ENCODE data around the gene ADAMTS12.

Gene ADAMTS12

GRCh38 chr5:33684496-33685159 is 207.2 kb downstream of the ADAMTS12 start:
- no peak for TF ChIP-seq ZFP3 (CRISPR knock-in tag; IDR thresholded peaks at IDR 0.05)
- TF ChIP-seq RARB (CRISPR knock-in tag; IDR thresholded peaks at IDR 0.05): no peak
- no peak for TF ChIP-seq TCF4 (CRISPR knock-in tag; IDR thresholded peaks at IDR 0.05; ENCODE audit: borderline replicate concordance)
- no peak for TF ChIP-seq ZFP30 (CRISPR knock-in tag; IDR thresholded peaks at IDR 0.05)
- no peak for TF ChIP-seq ZNF8 (CRISPR knock-in tag; IDR thresholded peaks at IDR 0.05)
- no peak for TF ChIP-seq CREB5 (CRISPR knock-in tag; IDR thresholded peaks at IDR 0.05; ENCODE audit: low read depth)
- no peak for TF ChIP-seq TOX (CRISPR knock-in tag; IDR thresholded peaks at IDR 0.05; ENCODE audit: borderline replicate concordance)
- TF ChIP-seq ZC3H10 (CRISPR knock-in tag; IDR thresholded peaks at IDR 0.05): no peak
- TF ChIP-seq OSR1 (CRISPR knock-in tag; IDR thresholded peaks at IDR 0.05): no peak
- TF ChIP-seq ISL1 (CRISPR knock-in tag; IDR thresholded peaks at IDR 0.05): no peak
- ATAC-seq: no peak

DNA sequence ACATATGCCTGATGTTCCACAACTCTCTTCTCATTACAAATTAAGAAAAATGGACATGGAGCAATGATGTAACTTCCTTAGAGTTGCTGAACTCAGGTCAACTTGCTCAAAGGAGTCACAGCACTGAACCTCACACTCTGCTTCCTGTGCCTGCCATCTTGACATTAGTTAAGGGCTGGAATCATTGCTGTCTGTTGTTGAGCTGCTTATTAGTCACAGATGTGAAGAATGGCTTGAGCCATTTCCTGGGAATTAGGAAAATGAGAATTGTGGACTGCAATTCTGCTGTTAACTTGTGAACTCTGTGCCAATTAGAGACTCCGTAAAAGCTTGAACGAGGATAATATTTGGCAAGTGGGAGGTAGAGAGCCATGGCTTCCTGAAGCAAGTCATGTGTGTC is 212.0 kb downstream of the ADAMTS12 start:
- TF ChIP-seq BACH2 (CRISPR knock-in tag; IDR thresholded peaks at IDR 0.05; ENCODE audit: borderline replicate concordance): no peak
- no peak for TF ChIP-seq PPARA (CRISPR knock-in tag; IDR thresholded peaks at IDR 0.05; ENCODE audit: borderline replicate concordance)
- TF ChIP-seq ZC3H10 (CRISPR knock-in tag; IDR thresholded peaks at IDR 0.05): no peak
- TF ChIP-seq, protein P1, sequence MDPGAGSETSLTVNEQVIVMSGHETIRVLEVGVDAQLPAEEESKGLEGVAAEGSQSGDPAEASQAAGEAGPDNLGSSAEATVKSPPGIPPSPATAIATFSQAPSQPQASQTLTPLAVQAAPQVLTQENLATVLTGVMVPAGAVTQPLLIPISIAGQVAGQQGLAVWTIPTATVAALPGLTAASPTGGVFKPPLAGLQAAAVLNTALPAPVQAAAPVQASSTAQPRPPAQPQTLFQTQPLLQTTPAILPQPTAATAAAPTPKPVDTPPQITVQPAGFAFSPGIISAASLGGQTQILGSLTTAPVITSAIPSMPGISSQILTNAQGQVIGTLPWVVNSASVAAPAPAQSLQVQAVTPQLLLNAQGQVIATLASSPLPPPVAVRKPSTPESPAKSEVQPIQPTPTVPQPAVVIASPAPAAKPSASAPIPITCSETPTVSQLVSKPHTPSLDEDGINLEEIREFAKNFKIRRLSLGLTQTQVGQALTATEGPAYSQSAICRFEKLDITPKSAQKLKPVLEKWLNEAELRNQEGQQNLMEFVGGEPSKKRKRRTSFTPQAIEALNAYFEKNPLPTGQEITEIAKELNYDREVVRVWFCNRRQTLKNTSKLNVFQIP (CRISPR knock-in tag; IDR thresholded peaks at IDR 0.05; ENCODE audit: borderline replicate concordance, low read depth): no peak
- TF ChIP-seq ZNF565 (CRISPR knock-in tag; conservative IDR thresholded peaks at IDR 0.05; ENCODE audit: low read depth): no peak
- TF ChIP-seq CSDC2 (CRISPR knock-in tag; IDR thresholded peaks at IDR 0.05): no peak
- TF ChIP-seq ZFP30 (CRISPR knock-in tag; IDR thresholded peaks at IDR 0.05): no peak
- no peak for TF ChIP-seq ISL1 (CRISPR knock-in tag; IDR thresholded peaks at IDR 0.05)
- TF ChIP-seq TCF4 (CRISPR knock-in tag; IDR thresholded peaks at IDR 0.05; ENCODE audit: borderline replicate concordance): no peak
- TF ChIP-seq CSRNP3 (CRISPR knock-in tag; IDR thresholded peaks at IDR 0.05): no peak
- TF ChIP-seq RARB (CRISPR knock-in tag; IDR thresholded peaks at IDR 0.05): no peak
- TF ChIP-seq SNAI2 (CRISPR knock-in tag; IDR thresholded peaks at IDR 0.05): no peak
- no peak for TF ChIP-seq TSHZ2 (CRISPR knock-in tag; IDR thresholded peaks at IDR 0.05)
- no peak for TF ChIP-seq ARNTL (CRISPR knock-in tag; IDR thresholded peaks at IDR 0.05; ENCODE audit: borderline replicate concordance, low read depth)
- no peak for TF ChIP-seq ZNF70 (CRISPR knock-in tag; IDR thresholded peaks at IDR 0.05)
- no peak for ATAC-seq

DNA sequence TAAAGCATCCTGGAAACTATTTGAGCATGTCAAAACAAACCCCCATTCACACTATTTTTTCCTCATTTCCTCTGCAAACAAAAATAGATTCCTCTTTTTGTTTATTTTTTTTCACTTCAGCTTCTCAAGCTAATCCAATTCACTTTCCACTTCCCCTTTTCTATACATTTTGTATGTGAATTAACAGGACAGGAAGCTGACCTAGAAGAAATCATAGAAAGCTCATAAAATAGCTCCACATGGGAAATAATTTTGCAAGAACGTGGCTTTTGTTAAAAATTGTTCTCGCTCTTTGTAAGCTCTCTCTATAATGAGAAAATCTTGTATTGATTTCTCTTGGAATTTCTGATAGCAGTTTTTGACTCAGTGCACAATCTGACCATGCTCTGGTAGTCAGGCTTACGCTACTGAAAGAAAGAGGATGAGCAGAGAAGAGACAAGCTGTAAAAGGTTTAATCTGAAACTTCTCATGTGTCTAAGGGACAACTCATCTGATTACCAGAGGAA is 215.8 kb downstream of the ADAMTS12 start:
- no peak for ATAC-seq
- no peak for TF ChIP-seq ZC3H10 (CRISPR knock-in tag; IDR thresholded peaks at IDR 0.05)
- no peak for TF ChIP-seq CSDC2 (CRISPR knock-in tag; IDR thresholded peaks at IDR 0.05)
- TF ChIP-seq SNAI2 (CRISPR knock-in tag; IDR thresholded peaks at IDR 0.05): no peak
- TF ChIP-seq, protein P1 (CRISPR knock-in tag; IDR thresholded peaks at IDR 0.05; ENCODE audit: borderline replicate concordance, low read depth): no peak
- TF ChIP-seq CREB5 (CRISPR knock-in tag; IDR thresholded peaks at IDR 0.05; ENCODE audit: low read depth): no peak
- TF ChIP-seq ZFP3 (CRISPR knock-in tag; IDR thresholded peaks at IDR 0.05): no peak
- TF ChIP-seq OSR1 (CRISPR knock-in tag; IDR thresholded peaks at IDR 0.05): no peak
- no peak for TF ChIP-seq ESRRG (CRISPR knock-in tag; IDR thresholded peaks at IDR 0.05)
- TF ChIP-seq ARNTL (CRISPR knock-in tag; IDR thresholded peaks at IDR 0.05; ENCODE audit: borderline replicate concordance, low read depth): no peak
- TF ChIP-seq BACH2 (CRISPR knock-in tag; IDR thresholded peaks at IDR 0.05; ENCODE audit: borderline replicate concordance): no peak
- TF ChIP-seq GLIS3 (CRISPR knock-in tag; IDR thresholded peaks at IDR 0.05): no peak
- no peak for TF ChIP-seq TOX (CRISPR knock-in tag; IDR thresholded peaks at IDR 0.05; ENCODE audit: borderline replicate concordance)
- no peak for TF ChIP-seq ZFP30 (CRISPR knock-in tag; IDR thresholded peaks at IDR 0.05)

All from SK-N-SH treated with all-trans-retinoic acid at 6 μM for 48 hours (cell line).